ENCODE data around the gene FEM1B.

FEM1B gene

GRCh38 chr15:68328443-68328842, 50.9 kb downstream of the FEM1B start:
- TF ChIP-seq CTCF (IDR thresholded peaks at IDR 0.05; ENCODE audit: low read depth, low read length, missing control alignments): no peak
- in situ Hi-C loops (cut with HindIII; ENCODE audit: low sequenced_read_pairs): no loop called here
- DNase-seq (ENCODE audit: low read depth): no peak
- H3K4me3 ChIP-seq (ENCODE audit: low read depth, low read length): no peak overlapping the region

- no peak for DNase-seq (ENCODE audit: low read depth)
- in situ Hi-C loops (cut with HindIII; ENCODE audit: low sequenced_read_pairs): no loop called here
- H3K4me3 ChIP-seq (ENCODE audit: low read depth, low read length): no peak overlapping the region
- no peak for TF ChIP-seq CTCF (IDR thresholded peaks at IDR 0.05; ENCODE audit: low read depth, low read length, missing control alignments)
These were observed 51.4 kb downstream of the FEM1B start for GRCh38 chr15:68328964-68329363.

- in situ Hi-C loops (cut with HindIII; ENCODE audit: low sequenced_read_pairs): no loop called here
- TF ChIP-seq CTCF (IDR thresholded peaks at IDR 0.05; ENCODE audit: low read depth, low read length, missing control alignments): no peak
- peak; percentile 32 for DNase-seq (ENCODE audit: low read depth)
- H3K4me3 ChIP-seq (ENCODE audit: low read depth, low read length): no peak overlapping the region
These were observed 52.9 kb downstream of the FEM1B start for GRCh38 chr15:68330416-68330815.

GRCh38 chr15:68330901-68331300, 53.4 kb downstream of the FEM1B start:
- in situ Hi-C loops (cut with HindIII; ENCODE audit: low sequenced_read_pairs): no loop called here
- no peak overlapping the region for H3K4me3 ChIP-seq (ENCODE audit: low read depth, low read length)
- DNase-seq (ENCODE audit: low read depth): peak; percentile 38
- no peak for TF ChIP-seq CTCF (IDR thresholded peaks at IDR 0.05; ENCODE audit: low read depth, low read length, missing control alignments)

- no peak for TF ChIP-seq CTCF (IDR thresholded peaks at IDR 0.05; ENCODE audit: low read depth, low read length, missing control alignments)
- no peak overlapping the region for H3K4me3 ChIP-seq (ENCODE audit: low read depth, low read length)
- no peak for DNase-seq (ENCODE audit: low read depth)
- in situ Hi-C loops (cut with HindIII; ENCODE audit: low sequenced_read_pairs): no loop called here
These were observed 54.7 kb downstream of the FEM1B start for GRCh38 chr15:68332266-68332665.

GRCh38 chr15:68333775-68334470, 56.4 kb downstream of the FEM1B start:
- no peak for DNase-seq (ENCODE audit: low read depth)
- TF ChIP-seq CTCF (IDR thresholded peaks at IDR 0.05; ENCODE audit: low read depth, low read length, missing control alignments): no peak
- in situ Hi-C loops (cut with HindIII; ENCODE audit: low sequenced_read_pairs): no loop called here
- no peak overlapping the region for H3K4me3 ChIP-seq (ENCODE audit: low read depth, low read length)

Data from astrocyte of the cerebellum (primary cell).